GM20431 (cell line): ENCODE data around the gene MMP7.

Experiments
- in situ Hi-C: fragments of 300-500 bp; cut with MseI, MboI; formaldehyde crosslinking; loops from one replicate; pipeline ENCODE4 v1.15.0; 2020; ENCODE audit warnings: low sequenced_read_pairs; ENCODE audit not compliant: unreplicated experiment

Gene MMP7

DNA sequence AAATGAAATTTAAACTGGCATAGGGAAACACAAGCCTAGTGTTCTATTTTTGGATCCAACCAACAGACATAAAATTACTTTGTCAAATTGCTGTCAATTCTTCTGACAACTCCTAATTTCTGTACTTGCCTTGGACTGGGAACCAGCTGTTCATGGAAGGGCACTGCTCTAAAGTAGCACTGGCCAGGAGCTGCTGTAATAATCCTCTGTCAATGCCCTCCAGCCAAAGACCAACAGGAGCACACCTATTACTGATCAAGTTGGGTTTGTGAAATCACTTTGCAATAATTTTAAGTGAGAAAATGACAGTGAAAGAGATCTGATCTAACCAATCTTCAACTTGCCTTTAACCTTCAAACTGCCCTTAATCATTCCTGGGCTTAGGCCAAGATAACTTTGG lies 59.1 kb downstream of the MMP7 start:
- in situ Hi-C loops = no loop called here
